Measurements from ENCODE around the gene TMEM231.
A peak's percentile ranks its signal among the peaks of the same experiment; 100 is the strongest.
"Not testable (repeated sequence)": the region's sequence is repeated elsewhere in the genome, so short reads cannot be mapped to it uniquely, and the experiment has no call there.

Gene TMEM231

DNA sequence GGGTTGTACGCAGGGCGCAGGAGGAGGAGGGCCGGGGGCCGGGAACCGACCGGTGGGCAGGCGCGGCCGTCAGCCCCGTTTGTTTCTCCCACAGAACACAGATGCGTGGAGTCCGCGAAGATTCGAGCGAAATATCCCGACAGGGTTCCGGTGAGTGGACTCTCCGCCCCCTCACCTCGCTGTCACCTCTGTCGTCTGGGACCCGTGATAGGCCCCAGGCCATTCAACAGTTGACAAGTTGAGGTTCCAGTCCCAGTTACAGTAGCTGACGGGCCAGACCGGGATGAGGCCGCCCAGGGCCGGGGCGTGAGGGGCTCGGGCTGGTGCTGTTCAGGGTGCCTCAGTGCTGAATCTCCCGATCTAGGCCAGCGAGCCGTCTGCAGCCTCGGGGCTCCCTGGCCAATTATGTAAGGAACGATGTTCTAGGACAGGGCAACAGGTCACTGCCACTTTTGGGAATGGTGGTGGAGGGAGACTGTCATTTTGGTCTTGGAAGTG lies 10.8 kb upstream of the TMEM231 start:
- no peak for DNase-seq (ENCODE audit: low spot score)

- DNase-seq (ENCODE audit: low spot score): peak; percentile 82
Measured at GRCh38 chr16:75566040-75566757, 10.1 kb upstream of the TMEM231 start, which contains the start of gene GABARAPL2. Gene GABARAPL2, plus strand, starts transcription at chr16:75566379. Its CDS starts 108 bp downstream, at chr16:75566487.

- no peak for DNase-seq (ENCODE audit: low spot score)
Measured at GRCh38 chr16:75565640-75566039, 9.6 kb upstream of the TMEM231 start.

DNA sequence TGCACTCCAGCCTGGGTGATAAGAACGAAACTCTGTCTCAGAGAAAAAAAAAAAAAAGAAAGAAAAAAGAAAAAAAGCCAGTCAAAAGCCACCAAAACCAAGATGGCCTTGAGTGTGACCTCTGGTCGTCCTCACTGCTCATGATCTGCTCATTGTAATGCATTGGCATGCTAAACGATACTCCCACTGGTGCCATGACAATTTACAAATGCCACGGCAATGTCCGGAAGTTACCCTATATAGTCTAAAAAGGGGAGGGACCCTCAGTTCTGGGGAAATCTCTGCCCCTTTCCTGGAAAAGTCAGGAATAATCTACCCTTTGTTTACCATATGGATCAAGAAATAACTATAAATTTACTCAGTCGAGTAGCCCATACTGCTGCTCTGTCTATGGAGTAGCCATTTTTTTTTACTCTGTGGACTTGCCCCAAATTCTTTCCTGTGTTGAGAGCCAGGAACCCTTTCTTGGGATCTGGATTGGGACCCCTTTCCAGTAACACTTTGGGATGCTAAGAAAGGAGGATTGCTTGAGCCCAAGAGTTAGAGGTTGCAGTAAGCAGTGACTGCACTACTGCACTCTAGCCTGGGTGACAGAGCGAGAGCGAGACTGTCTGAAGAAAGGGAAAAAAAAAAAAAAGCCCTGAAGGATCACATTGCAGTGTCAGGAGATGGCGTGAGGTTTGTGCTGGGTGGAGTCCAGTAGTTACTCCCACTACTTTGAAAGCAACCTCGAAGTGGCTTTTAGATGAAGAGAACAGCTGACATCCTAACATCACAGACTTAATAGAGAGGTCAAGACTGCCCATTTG lies 3.7 kb upstream of the TMEM231 start:
- no peak for DNase-seq (ENCODE audit: low spot score)

- no peak for DNase-seq (ENCODE audit: low spot score)
Measured at GRCh38 chr16:75558846-75559401, 2.9 kb upstream of the TMEM231 start.

DNA sequence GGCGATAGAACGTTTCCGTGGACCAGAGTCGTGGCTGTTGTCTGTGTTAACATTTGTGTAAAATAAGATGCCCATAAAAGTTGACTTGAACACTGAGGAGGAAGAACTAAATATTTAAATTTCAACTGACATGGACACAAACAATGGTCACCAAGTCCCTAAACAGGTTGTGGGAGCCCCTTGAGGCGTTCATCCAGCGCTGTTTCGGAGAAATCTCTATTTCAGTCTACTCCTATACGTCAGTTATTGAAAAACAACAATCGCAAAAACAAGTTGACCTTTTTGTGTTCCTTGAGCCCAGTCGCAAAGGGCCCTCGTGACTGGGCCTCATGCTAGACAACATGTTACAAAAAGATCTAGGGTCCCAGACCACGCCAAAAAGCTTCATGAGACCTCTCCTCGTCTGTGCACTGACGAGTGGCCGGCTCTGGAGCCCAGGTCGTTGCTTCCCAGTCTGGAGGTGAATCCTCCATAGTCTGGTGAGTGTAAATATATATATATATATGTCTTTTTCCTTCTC lies 439 bp upstream of the TMEM231 start:
- DNase-seq (ENCODE audit: low spot score): no peak

- peak; percentile 95 for DNase-seq (ENCODE audit: low spot score)
Measured at GRCh38 chr16:75555213-75555706, 792 bp downstream of the TMEM231 start.

GRCh38 chr16:75552951-75553350 lies 3.1 kb downstream of the TMEM231 start:
- DNase-seq (ENCODE audit: low spot score): no peak

- peak; percentile 94 for DNase-seq (ENCODE audit: low spot score)
Measured at GRCh38 chr16:75550211-75550662, 5.8 kb downstream of the TMEM231 start.

DNA sequence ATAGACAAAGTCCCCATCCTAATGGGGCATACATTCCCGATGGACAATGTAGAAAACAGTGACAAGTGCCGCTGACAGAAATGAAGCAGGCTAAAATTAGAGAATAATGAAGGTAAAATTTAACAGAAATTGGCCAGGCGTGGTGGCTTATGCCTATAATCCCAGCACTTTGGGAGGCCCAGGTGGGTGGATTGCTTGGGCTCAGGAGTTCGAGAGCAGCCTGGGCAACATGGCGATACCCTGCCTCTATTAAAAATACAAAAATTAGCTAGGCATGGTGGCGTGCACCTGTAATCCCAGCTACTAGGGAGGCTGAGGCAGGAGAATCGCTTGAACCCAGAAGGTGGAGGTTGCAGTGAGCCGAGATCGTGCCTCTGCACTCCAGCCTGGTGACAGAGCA lies 7.6 kb downstream of the TMEM231 start:
- not testable (repeated sequence) for DNase-seq (ENCODE audit: low spot score)

DNA sequence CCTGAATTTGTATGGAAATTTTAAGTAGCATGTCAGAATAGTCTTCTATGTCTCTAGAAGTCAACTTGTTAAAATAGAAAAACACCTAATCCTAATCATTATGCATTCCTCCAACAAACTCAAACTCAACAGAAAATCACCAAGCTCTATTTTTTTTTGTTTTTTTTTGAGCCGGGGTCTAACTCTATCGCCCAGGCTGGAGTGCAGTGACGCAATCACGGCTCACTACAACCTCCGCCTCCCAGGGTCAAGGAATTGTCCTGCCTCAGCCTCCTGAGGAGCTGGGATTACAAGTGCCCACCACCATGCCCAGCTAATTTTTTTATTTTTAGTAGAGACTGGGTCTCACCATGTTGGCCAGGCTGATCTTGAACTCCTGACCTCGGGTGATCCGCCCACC lies 9.8 kb downstream of the TMEM231 start:
- DNase-seq (ENCODE audit: low spot score): no peak

DNA sequence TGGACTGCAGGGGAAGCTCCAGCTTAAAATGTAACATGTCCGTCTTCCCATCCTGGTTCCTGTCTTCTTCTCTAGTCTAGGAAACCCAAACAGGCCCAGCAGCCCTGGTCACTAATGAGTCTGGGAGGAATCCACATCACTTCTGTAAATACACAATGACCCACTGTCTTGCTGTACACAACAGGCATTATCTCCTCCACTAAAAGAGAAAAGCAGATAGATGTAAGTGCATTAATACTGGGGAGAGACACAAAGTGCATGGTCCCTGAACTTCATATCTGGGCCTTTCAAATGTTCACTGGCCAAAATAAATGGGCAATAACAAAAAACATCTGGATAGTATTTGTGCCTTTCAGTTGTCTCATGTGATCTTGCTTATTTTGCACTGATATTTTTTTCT lies 10.2 kb downstream of the TMEM231 start:
- DNase-seq (ENCODE audit: low spot score): not testable (repeated sequence)

DNA sequence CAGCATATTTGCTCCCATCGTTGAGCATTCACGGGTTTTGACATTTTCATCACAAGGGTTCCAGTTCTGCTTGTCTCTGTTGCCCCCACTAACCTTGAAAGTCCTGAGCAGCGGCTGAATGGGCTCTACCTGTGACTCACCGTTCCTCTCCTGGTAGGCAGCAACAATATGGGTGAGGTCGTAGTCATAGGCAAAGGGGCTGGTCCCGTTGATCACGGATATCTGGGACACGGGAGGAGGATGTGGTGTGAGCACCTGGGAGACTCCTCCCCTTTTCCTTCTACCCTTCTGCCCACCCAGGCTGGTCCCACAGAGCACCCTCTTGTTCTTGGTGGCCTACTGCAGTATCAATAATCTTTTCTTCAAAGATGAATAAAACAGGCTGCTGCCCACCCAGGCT lies 13.6 kb downstream of the TMEM231 start:
- DNase-seq (ENCODE audit: low spot score): not testable (repeated sequence)

DNA sequence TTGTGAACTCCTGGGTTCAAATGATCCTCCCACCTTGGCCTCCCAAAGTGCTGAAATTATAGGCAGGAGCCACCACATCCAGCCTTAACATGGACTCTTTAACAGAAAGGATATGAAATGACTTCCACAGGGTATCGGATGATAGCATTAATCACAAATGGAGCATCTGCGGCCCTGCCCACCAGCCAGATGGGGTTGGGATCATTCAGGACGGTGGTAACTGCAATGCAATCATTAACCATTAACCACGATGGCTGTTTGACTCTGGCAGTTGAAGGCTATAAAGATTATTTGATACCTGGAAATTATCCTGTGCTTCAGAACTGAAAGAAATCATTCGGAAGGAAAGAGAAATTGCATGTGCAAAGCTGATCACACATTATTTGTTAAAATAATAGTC lies 14.8 kb downstream of the TMEM231 start:
- no peak for DNase-seq (ENCODE audit: low spot score)

DNA sequence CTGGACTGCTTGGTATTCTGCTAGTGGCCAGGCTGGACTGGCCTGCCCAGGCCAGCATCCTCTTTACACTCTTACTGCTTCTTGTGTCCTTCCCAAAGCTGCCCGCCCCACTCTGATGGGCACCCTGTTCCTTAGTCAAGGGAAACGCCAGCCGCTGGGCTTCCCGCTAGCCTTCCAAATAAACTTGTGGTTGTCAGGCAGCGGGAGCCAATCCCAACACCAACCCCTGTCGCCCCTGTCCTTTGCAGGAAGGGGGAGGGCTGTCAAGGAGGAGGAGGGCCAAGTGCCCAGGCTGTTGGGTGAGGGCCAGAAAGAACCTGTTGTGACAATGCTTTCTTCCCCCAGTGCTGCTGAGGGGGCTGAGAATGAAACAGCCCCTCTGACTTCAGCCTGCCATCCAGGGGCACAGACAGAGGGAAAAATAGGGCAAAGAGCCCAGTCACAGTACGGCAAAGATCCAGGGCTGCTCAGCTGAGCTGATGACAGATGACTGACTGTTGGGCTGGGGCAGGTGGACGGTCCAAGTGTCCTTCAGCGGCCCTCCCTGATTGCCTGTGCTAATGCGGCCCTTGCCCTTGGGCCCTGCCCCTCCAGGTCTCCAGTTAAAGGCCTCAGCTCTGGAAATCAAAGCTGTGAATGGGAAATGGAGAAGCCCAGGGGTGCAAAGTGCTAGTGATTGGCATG lies 17.0 kb downstream of the TMEM231 start:
- not testable (repeated sequence) for DNase-seq (ENCODE audit: low spot score)

- no peak for DNase-seq (ENCODE audit: low spot score)
Measured at GRCh38 chr16:75537776-75538175, 18.3 kb downstream of the TMEM231 start.

GRCh38 chr16:75535901-75536300 lies 20.2 kb downstream of the TMEM231 start, which contains the start of gene CHST5:
Gene CHST5, minus strand, starts transcription at chr16:75536108. Its CDS starts 5,724 bp downstream, at chr16:75530384.
- DNase-seq (ENCODE audit: low spot score): no peak

DNA sequence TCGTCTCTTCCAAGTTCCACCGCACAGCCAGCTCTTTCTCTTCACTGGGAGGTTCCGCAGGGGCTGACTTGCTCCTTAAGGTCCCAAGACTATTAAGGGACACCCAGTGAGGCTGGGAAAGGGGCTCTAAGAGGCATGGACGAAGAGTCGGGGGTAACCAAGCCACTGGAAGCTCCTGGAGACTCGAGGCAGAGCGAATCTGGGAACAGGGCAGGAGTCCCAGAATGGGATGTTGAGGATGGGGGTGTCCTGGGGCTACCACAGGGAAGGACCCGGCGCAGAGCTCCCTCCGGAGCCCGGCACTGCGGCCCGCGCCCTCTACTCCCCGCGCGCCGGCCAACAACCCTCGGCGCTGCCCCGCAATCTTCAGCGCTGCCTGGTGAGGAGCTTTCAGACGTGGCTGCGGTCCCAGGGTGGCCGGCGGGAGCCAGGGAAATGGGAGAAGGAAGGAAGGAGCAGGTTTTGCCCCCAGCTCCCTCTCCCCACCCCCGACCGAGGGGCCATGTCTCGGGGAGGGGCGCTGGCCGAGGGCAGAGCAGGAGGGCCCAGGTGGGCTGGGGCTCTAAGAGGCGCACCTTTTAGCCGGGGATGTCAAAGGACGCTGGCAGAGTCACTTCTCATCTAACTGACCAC lies 20.7 kb downstream of the TMEM231 start:
- no peak for DNase-seq (ENCODE audit: low spot score)

- no peak for DNase-seq (ENCODE audit: low spot score)
Measured at GRCh38 chr16:75534560-75535205, 21.4 kb downstream of the TMEM231 start.

GRCh38 chr16:75532791-75533190 lies 23.3 kb downstream of the TMEM231 start:
- no peak for DNase-seq (ENCODE audit: low spot score)

Data from cerebellar cortex (tissue), 1 donor.